ENCODE results near the gene NIPAL3. TPM values are rescaled to one million over a fixed set of nuclear protein-coding genes. Genes with fewer than 3 reads are reported as not detected.

NIPAL3 gene
- total RNA-seq, 1 experiment from 2014 or later: 16.6 TPM

GRCh38 chr1:24387636-24388175 is 27.9 kb upstream of the NIPAL3 start:
- Histone ChIP-seq H3K27ac (ENCODE audit: low read depth, low read length) (no peak overlapping the region), H3K4me1 (ENCODE audit: control insufficient read depth in 1 of 2, insufficient read depth in 2 of 2, low read length in 2 of 2) (peaks cover 6 to 25% of the 10 kb centered on the region in 2 experiments; a peak in 3 of 4 replicates), H3K27me3 (ENCODE audit: insufficient read depth, low read length) (no peaks in the 10 kb centered on the region), H3K79me2 (ENCODE audit: insufficient read depth, low read length) (no peaks in the 10 kb centered on the region), H2AFZ (ENCODE audit: low read depth, low read length, poor library complexity, severe bottlenecking) (no peak overlapping the region), H3K36me3 (ENCODE audit: control insufficient read depth in 1 of 2, insufficient read depth in 2 of 2, low read length in 2 of 2) (no peaks in the 10 kb centered on the region), H3K9me2 (ENCODE audit: insufficient read depth) (no peaks in the 10 kb centered on the region), H3K4me3 (replicated peaks in 1 of 2; ENCODE audit: low read depth in 1 of 2, low read length in 2 of 2) (no peak overlapping the region), H3K9me3 (ENCODE audit: control insufficient read depth in 1 of 2, insufficient read depth in 1 of 2, low read depth in 1 of 2, low read length in 2 of 2) (no peaks in the 10 kb centered on the region), H4K20me1 (ENCODE audit: insufficient read depth) (no peaks in the 10 kb centered on the region), H3K4me2 (ENCODE audit: low read length) (no peak overlapping the region), H3K9ac (ENCODE audit: low read length) (no peak overlapping the region)
- ChIA-PET CTCF (interaction anchor here (0.8 to 3.5 kb wide), 4 partner anchors 15 to 237 kb away, joined by 3 to 18 read pairs (median 4); no protein-coding TSS in a partner anchor), RAD21 (ENCODE audit: low non-redundant PET in 1 of 2, low total read pairs in 2 of 2, uncharacterized antibody in 2 of 2, unreplicated experiment in 2 of 2) (interaction anchor here (0.9 to 1.2 kb wide), 2 partner anchors 186 to 188 kb away, joined by 3 read pairs; no protein-coding TSS in a partner anchor), POLR2A (no interaction called here)
- ATAC-seq (no peak), DNase-seq (ENCODE audit: low read depth, low spot score) (no peak)
- TF ChIP-seq CEBPB (IDR thresholded peaks at IDR 0.05; ENCODE audit: low read depth) (no peak), SP1 (IDR thresholded peaks at IDR 0.05; ENCODE audit: low read depth) (no peak), CBX3 (IDR thresholded peaks at IDR 0.05; ENCODE audit: low read depth) (no peak), EZH2 (IDR thresholded peaks at IDR 0.05) (no peak), ATF3 (IDR thresholded peaks at IDR 0.05) (no peak), FOSL1 (IDR thresholded peaks at IDR 0.05; ENCODE audit: low read depth) (no peak), EZH2phosphoT487 (IDR thresholded peaks at IDR 0.05; ENCODE audit: borderline replicate concordance) (no peak), SIN3A (IDR thresholded peaks at IDR 0.05; ENCODE audit: low read depth) (no peak), ZFX (IDR thresholded peaks at IDR 0.05) (no peak), ZBTB33 (IDR thresholded peaks at IDR 0.05; ENCODE audit: extremely low read depth, insufficient replicate concordance, low read length) (no peak), POLR2A (IDR thresholded peaks at IDR 0.05; ENCODE audit: borderline replicate concordance, extremely low read depth, insufficient read depth, insufficient read length) (no peak)
- intact Hi-C loops (cut with micrococcal nuclease): no loop called here
- no TSS peak for BruUV-seq (replicated peaks)

Measured in HCT116 (cell line).